Activated T-cell treated with anti-CD3 and anti-CD28 coated beads for 1 hour (primary cell): ENCODE data around the gene NKX6-2.
"Not testable (repeated sequence)": the region's sequence is repeated elsewhere in the genome, so short reads cannot be mapped to it uniquely, and the experiment has no call there.

Source experiments
- DNase-seq: peaks from one replicate; pipeline ENCODE4 v3.0.0-alpha.2; 2020; ENCODE audit warnings: low read depth

NKX6-2 gene

GRCh38 chr10:132796846-132797245, 10.9 kb upstream of the NKX6-2 start:
- no peak for DNase-seq

GRCh38 chr10:132793871-132794849, 8.2 kb upstream of the NKX6-2 start:
- no peak for DNase-seq

DNA sequence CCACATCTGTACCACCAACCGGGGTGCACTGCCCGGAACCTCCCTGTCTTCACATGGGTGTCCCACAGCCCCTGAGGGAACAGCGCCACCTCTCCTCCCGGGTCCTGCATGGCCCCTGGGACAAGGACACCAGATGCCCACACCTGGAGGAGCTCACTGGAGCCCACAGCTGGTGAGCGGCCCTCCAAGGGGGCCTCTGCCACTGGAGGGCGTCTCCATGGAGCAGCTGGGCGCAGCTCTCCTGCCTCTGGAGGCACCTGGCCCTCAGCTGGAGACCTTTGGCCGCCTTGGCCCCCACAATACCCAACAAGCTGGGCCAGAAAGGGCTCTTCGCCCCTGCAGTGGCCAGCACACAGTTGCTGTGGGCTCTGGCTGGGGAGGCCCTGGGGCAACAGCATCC, 7.3 kb upstream of the NKX6-2 start:
- no peak for DNase-seq

GRCh38 chr10:132792796-132793195, 6.8 kb upstream of the NKX6-2 start:
- DNase-seq = no peak

DNA sequence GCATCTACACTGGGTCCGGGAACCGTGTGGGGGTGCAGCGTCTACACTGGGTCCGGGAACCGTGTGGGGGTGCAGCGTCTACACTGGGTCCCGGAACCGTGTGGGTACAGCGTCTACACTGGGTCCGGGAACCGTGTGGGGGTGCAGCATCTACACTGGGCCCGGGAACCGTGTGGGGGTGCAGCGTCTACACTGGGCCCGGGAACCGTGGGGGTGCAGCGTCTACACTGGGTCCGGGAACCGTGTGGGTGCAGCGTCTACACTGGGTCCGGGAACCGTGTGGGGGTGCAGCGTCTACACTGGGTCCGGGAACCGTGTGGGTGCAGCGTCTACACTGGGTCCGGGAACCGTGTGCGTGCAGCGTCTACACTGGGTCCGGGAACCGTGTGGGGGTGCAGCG, 6.2 kb upstream of the NKX6-2 start:
- DNase-seq = not testable (repeated sequence)

- DNase-seq = no peak
Observed at GRCh38 chr10:132790934-132791829, 5.2 kb upstream of the NKX6-2 start.

DNA sequence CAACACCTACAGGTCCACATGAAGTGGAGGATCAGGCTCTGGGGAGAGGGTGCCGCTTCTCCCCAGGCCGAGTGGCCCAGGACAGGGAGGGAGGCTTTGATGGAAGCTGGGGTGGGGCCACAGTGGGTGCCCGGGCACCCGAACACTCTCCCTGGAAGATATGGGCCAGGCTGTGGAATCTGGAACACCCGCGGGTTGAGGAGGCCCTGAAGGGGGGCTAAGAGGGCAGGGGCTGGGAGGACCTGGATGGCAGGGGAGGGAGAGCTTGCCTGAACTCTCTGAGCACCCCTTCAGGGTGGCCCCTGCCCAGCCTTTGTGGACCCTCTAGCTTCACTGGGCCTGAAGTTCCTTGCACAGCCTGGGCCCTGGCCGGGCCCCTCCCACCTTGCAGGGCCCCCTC, 4.5 kb upstream of the NKX6-2 start:
- no peak for DNase-seq

- no peak for DNase-seq
Observed at GRCh38 chr10:132789659-132790148, 3.8 kb upstream of the NKX6-2 start.

- no peak for DNase-seq
Observed at GRCh38 chr10:132788831-132789219, 2.9 kb upstream of the NKX6-2 start.

- DNase-seq = no peak
Observed at GRCh38 chr10:132788180-132788830, 2.4 kb upstream of the NKX6-2 start.

- DNase-seq = no peak
Observed at GRCh38 chr10:132787495-132788179, 1.7 kb upstream of the NKX6-2 start.

GRCh38 chr10:132786884-132787494, 1.0 kb upstream of the NKX6-2 start:
- no peak for DNase-seq

DNA sequence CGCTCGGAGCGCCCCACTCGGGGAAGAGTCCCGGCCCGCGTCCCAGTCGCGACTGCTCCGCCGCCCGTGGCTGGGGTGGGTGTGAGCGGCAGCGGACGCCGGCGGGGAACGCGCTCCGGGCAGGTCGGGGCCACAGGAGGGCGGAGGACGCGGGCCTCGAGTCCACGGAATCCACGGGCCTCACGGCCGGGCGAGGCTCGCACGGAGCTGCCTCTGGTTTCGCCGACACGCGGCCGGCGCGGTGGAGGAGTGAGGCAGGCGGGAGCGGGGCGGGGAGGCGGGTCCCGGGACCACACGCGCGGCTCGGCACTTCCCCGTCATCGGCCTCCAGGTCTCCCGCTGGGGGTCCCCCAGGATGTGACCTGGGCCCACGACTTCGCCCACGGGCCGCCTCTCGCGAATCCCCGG, 533 bp upstream of the NKX6-2 start:
- DNase-seq = no peak

DNA sequence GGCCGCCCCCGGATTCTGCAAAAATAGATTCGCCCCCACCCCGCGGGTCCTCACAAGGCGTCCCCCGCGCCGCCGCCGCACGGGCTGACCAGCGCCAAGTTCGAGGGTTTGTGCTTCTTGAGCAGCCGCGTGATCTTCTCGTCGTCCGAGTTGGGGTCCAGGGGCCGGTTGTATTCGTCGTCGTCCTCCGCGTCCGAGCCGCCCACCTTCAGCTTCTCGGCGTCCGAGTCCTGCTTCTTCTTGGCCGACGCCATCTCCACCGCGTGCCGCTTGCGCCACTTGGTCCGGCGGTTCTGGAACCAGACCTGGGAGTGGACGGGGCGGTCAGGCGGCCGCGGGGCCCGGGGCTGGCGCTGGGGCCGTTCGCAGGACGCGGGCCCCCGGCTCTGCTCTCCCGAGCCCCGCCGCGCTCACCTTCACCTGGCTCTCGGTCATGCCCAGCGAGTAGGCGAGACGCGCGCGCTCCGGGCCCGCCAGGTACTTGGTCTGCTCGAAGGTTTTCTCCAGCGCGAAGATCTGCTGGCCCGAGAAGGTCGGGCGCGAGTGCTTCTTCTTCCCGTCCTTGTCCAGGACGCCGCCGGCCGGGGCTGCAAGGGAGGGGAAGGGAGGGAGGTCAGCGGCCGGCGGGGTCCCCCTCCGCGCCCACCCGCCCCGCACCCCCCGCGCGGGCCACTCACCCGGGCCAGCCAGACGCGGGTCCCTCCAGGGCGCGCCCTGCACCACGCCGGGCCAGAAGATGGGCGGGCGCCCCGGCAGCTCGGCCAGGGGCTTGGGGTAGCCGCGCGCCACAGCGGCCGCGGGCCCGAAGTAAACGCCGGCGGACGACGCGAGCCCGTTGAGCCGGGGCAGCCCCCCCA, 853 bp downstream of the NKX6-2 start:
- DNase-seq = no peak

DNA sequence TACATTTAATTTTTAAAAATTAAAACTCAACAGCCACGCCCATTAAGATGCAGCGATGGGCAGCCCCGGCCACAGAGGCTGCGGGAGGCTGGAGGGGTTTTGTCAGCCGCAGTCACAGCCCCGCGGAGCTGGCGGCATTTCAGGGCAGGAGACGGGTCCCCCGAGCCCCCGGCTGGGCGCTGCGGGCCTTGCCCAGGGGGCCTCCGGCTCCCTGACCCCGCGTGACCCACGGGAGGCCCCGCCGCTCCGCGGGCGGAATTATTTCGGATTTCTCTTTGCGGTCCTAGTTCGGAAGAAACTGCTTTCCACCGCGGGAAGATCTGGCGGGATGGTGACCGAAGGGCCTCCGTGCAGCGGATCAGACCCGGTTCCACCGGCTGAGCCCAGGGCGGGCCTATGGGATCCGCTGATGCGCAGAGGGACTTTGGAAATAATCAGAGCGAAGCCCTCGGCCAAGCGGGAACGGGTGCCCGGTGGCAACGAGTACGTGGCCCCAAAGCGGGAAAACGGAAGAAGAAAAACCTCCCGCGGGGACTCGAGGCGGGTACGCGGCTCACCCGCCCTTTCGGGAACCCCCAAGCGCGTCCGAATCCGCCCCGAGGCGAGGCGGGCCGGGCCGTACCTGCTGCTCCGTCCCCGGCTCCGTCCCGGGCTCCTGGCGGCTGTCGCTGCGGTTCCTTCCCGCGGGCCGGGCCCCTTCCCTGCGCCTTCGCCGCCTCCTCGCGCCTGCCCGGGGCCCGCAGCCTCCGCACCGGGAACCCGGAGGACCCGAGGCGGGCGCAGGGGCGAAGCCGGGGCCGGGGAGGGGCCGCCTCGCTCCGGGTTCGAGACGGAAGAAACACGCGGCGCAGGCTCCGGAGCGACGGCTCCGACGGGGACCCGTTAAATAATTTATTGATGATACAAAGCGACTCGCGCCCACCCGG, 1.7 kb downstream of the NKX6-2 start:
- no peak for DNase-seq

DNA sequence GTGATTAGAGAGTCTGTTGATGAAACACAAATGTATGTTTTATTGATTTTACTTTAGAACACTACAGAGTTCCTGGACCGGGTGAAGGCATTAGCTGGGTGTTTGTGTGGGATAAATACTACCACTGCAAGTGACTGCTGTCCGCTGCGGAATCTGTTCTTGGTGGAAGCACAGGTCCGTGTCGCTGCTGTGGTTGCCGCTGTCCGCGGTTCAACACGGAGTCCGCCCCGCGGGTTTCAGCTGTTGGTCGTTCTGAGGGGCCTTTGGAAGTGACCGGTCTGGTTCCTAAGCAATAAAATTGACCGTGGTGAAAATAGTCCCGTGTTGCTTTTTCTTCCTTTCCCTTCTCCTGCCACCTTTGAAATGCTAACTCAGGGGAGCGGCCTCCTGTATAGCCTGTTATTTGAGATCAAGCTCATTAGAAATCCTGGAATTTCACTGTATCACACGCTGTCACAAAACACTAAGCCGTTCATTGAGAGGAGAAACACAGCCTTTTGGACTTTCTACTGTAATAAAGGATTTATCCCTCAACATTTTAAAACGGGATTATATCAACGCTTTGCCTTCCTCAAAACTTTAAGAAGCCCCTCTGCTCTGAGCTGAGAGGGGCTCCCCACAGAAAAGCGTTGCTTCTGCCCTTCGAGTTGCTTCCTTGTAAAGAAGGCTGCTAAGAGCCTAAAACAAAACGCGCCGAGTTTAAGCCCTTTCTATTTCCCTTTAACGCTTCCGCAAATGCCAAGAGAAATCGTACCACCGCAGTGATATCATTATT, 2.6 kb downstream of the NKX6-2 start:
- DNase-seq = no peak

GRCh38 chr10:132781556-132781955, 4.4 kb downstream of the NKX6-2 start:
- DNase-seq = no peak

DNA sequence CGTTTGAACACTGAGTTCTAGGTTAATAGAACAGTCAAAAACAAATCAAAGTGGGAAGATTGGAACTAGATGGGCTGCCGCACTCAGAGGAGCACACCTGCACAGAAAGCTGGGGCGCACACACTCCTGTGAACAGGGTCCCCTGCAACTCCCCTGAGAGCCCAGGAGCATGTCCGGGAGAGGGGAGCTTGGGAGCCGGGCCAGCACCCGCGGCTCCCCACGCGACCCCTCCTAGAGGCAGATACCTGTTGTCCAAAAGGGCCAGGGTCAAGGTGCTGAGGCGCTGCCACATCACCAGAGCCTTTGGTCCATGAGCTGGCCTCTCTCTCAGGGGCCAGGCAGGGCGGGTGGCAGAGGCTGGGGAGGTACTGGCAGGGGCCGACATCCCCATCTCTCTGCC, 5.6 kb downstream of the NKX6-2 start:
- DNase-seq = no peak
